Measurements from ENCODE around the gene ORM1. TPM values are rescaled to one million over a fixed set of nuclear protein-coding genes. Genes with fewer than 3 reads are reported as not detected.
"Not testable (repeated sequence)": the region's sequence is repeated elsewhere in the genome, so short reads cannot be mapped to it uniquely, and the experiment has no call there.

The ORM1 gene
- total RNA-seq, 2 donors from 2014 or later: 43.8 TPM; not detected in 1

DNA sequence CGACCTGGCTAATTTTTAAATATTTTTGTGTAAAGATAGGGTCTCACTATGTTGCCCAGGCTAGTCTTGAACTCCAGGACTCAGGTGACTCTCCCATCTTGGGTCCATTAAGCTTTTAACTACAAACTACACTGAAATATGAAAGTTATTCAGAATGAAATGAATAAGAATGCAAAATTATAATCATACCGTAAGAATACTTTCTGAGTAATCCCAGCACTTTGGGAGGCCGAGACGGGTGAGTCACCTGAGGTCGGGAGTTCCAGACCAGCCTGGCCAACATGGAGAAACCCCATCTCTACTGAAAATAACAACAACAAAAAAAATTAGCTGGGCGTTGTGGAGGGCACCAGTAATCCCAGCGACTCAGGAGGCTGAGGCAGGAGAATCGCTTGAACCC is 1.1 kb upstream of the ORM1 start:
- DNase-seq: no peak
- Histone ChIP-seq H3K4me1 (no peaks in the 10 kb centered on the region), H3K36me3 (replicated peaks in 1 of 2; ENCODE audit: insufficient read depth in 1 of 2, low read depth in 2 of 2) (no peaks in the 10 kb centered on the region), H3K4me3 (no peak overlapping the region), H3K9me3 (no peaks in the 10 kb centered on the region), H3K27ac (no peak overlapping the region), H3K27me3 (no peaks in the 10 kb centered on the region)
- ATAC-seq: no peak
- WGBS, 2 donors: 79 to 87% methylated on average over 8 of the region's 8 CpGs
- intact Hi-C loops (cut with DNase I): no loop called here
- TF ChIP-seq, protein P1, sequence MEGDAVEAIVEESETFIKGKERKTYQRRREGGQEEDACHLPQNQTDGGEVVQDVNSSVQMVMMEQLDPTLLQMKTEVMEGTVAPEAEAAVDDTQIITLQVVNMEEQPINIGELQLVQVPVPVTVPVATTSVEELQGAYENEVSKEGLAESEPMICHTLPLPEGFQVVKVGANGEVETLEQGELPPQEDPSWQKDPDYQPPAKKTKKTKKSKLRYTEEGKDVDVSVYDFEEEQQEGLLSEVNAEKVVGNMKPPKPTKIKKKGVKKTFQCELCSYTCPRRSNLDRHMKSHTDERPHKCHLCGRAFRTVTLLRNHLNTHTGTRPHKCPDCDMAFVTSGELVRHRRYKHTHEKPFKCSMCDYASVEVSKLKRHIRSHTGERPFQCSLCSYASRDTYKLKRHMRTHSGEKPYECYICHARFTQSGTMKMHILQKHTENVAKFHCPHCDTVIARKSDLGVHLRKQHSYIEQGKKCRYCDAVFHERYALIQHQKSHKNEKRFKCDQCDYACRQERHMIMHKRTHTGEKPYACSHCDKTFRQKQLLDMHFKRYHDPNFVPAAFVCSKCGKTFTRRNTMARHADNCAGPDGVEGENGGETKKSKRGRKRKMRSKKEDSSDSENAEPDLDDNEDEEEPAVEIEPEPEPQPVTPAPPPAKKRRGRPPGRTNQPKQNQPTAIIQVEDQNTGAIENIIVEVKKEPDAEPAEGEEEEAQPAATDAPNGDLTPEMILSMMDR (IDR thresholded peaks at IDR 0.05): no peak
- no peak for TF ChIP-seq POLR2A (IDR thresholded peaks at IDR 0.05)

DNA sequence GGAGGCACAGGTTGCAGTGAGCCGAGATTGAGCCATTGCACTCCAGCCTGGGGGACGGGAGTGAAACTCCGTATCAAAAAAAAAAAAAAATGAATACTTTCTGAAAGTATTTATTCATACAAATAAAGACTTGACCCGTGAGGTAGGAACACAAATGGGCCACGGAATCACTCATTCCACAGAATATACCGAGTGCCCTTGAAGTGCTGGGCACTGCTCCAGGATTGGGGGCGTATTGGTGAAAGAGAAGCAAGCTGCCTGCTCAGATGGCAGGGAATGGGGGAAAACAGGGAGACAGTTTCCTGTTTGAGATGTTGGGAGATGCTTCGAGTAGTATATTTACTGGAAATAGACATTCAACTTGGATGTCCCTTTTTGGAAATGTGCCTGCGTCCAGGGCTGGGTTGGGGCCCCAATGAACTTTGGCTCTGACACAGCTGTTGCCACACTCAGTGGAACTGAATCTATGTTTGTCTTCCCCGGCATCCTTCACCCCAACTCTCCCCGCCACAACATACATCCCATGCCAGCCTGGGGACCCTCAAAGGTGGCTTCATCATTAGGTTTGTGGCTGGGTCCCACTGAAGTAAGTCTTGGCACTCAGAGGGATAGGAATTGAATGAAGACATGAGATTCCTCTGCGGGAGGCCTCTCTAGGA is 609 bp upstream of the ORM1 start:
- DNase-seq; H3K4me3 ChIP-seq; ATAC-seq; intact Hi-C loops (cut with DNase I); H3K9me3 ChIP-seq; H3K4me1 ChIP-seq; H3K27me3 ChIP-seq; H3K27ac ChIP-seq; H3K36me3 ChIP-seq (replicated peaks in 1 of 2; ENCODE audit: insufficient read depth in 1 of 2, low read depth in 2 of 2): not testable (repeated sequence)
- 49% methylated on average over 12 of the region's 12 CpGs for whole genome bisulfite sequencing, 2 donors

- intact Hi-C loops (cut with DNase I); H3K27ac ChIP-seq; H3K36me3 ChIP-seq (replicated peaks in 1 of 2; ENCODE audit: insufficient read depth in 1 of 2, low read depth in 2 of 2); H3K27me3 ChIP-seq; ATAC-seq; DNase-seq; H3K9me3 ChIP-seq; H3K4me3 ChIP-seq; H3K4me1 ChIP-seq: not testable (repeated sequence)
- WGBS, 2 donors: 67 to 70% methylated on average over 6 of the region's 6 CpGs
Measured at GRCh38 chr9:114323849-114324248, 951 bp downstream of the ORM1 start.

GRCh38 chr9:114324492-114324891 is 1.6 kb downstream of the ORM1 start:
- Histone ChIP-seq H3K27me3 (no peaks in the 10 kb centered on the region), H3K4me3 (no peak overlapping the region), H3K27ac (no peak overlapping the region), H3K36me3 (replicated peaks in 1 of 2; ENCODE audit: insufficient read depth in 1 of 2, low read depth in 2 of 2) (no peaks in the 10 kb centered on the region), H3K9me3 (no peaks in the 10 kb centered on the region), H3K4me1 (no peaks in the 10 kb centered on the region)
- WGBS, 2 donors: 80 to 92% methylated on average over 6 to 8 of the region's 8 CpGs
- ATAC-seq (no peak), DNase-seq (no peak)
- intact Hi-C loops (cut with DNase I): no loop called here
- TF ChIP-seq POLR2A (IDR thresholded peaks at IDR 0.05): no peak
- TF ChIP-seq, protein P1 (IDR thresholded peaks at IDR 0.05): no peak

GRCh38 chr9:114324965-114325364 is 2.1 kb downstream of the ORM1 start:
- H3K4me1 ChIP-seq; intact Hi-C loops (cut with DNase I): not testable (repeated sequence)
- WGBS, 2 donors: 86 to 88% methylated on average over 6 to 7 of the region's 9 CpGs

DNA sequence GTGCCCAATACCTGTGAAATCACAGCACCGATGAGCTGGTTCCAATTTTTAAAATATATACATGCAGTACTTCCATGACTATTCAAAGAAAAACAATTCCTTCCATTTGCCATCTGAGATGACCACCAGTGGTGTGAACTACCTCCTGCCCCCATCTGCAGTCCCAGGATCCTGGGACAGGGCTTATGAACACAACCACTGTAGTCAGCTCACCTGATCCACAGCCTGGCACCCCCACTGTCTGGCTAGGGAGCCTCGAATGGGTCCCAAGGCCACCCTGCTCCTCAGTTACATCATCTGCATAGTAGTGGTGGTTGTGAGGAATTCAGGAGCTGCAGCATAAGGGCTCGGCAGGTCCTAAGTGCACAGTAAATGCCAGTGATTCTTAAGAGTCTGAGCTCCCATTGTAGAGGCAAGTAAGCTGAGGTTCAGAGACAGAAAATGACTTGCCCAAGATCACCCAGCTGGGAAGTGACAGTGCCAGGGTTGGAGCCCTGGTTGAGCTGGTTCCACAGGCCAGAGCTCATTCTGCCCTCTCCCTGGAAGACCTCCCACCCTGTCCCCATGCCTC is 2.9 kb downstream of the ORM1 start:
- H3K4me3 ChIP-seq; H3K36me3 ChIP-seq (replicated peaks in 1 of 2; ENCODE audit: insufficient read depth in 1 of 2, low read depth in 2 of 2); DNase-seq; H3K4me1 ChIP-seq; intact Hi-C loops (cut with DNase I); ATAC-seq; H3K27me3 ChIP-seq; H3K27ac ChIP-seq; H3K9me3 ChIP-seq: not testable (repeated sequence)
- WGBS, 2 donors: 65 to 68% methylated on average over 3 of the region's 3 CpGs

More at GRCh38 chr9:114324965-114325364, 2.1 kb downstream of the ORM1 start:
- not testable (repeated sequence) for H3K36me3 ChIP-seq (replicated peaks in 1 of 2; ENCODE audit: insufficient read depth in 1 of 2, low read depth in 2 of 2); H3K27ac ChIP-seq; DNase-seq; H3K9me3 ChIP-seq; H3K27me3 ChIP-seq; H3K4me3 ChIP-seq; ATAC-seq

GRCh38 chr9:114327749-114328148 is 4.9 kb downstream of the ORM1 start:
- Histone ChIP-seq H3K27me3 (no peaks in the 10 kb centered on the region), H3K9me3 (no peaks in the 10 kb centered on the region), H3K4me1 (no peaks in the 10 kb centered on the region), H3K4me3 (no peak overlapping the region), H3K36me3 (replicated peaks in 1 of 2; ENCODE audit: insufficient read depth in 1 of 2, low read depth in 2 of 2) (no peaks in the 10 kb centered on the region), H3K27ac (no peak overlapping the region)
- TF ChIP-seq, protein P1 (IDR thresholded peaks at IDR 0.05): no peak
- no peak for TF ChIP-seq POLR2A (IDR thresholded peaks at IDR 0.05)
- WGBS, 2 donors: 93 to 100% methylated on average over 2 to 8 of the region's 8 CpGs
- intact Hi-C loops (cut with DNase I): no loop called here
- DNase-seq (no peak), ATAC-seq (no peak)

GRCh38 chr9:114328357-114328820 is 5.5 kb downstream of the ORM1 start:
- intact Hi-C loops (cut with DNase I): not testable (repeated sequence)

More at GRCh38 chr9:114328357-114328820, 5.5 kb downstream of the ORM1 start:
- H3K9me3 ChIP-seq; H3K4me3 ChIP-seq; H3K27me3 ChIP-seq; DNase-seq; H3K36me3 ChIP-seq (replicated peaks in 1 of 2; ENCODE audit: insufficient read depth in 1 of 2, low read depth in 2 of 2); H3K27ac ChIP-seq; ATAC-seq; H3K4me1 ChIP-seq: not testable (repeated sequence)
- 83 to 87% methylated on average over 9 to 10 of the region's 10 CpGs for WGBS, 2 donors
